ENCODE results near the gene OTOGL.

GRCh38 chr12:80411787-80412186 is 312.4 kb downstream of the OTOGL start:
- TF ChIP-seq, protein P1, sequence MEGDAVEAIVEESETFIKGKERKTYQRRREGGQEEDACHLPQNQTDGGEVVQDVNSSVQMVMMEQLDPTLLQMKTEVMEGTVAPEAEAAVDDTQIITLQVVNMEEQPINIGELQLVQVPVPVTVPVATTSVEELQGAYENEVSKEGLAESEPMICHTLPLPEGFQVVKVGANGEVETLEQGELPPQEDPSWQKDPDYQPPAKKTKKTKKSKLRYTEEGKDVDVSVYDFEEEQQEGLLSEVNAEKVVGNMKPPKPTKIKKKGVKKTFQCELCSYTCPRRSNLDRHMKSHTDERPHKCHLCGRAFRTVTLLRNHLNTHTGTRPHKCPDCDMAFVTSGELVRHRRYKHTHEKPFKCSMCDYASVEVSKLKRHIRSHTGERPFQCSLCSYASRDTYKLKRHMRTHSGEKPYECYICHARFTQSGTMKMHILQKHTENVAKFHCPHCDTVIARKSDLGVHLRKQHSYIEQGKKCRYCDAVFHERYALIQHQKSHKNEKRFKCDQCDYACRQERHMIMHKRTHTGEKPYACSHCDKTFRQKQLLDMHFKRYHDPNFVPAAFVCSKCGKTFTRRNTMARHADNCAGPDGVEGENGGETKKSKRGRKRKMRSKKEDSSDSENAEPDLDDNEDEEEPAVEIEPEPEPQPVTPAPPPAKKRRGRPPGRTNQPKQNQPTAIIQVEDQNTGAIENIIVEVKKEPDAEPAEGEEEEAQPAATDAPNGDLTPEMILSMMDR (IDR thresholded peaks at IDR 0.05), result no peak
- no peak for TF ChIP-seq TP53 (CRISPR knock-in tag; IDR thresholded peaks at IDR 0.05)
- no peak for TF ChIP-seq NR3C1 (IDR thresholded peaks at IDR 0.05)
